ENCODE data around the gene CATSPER4.

DNA sequence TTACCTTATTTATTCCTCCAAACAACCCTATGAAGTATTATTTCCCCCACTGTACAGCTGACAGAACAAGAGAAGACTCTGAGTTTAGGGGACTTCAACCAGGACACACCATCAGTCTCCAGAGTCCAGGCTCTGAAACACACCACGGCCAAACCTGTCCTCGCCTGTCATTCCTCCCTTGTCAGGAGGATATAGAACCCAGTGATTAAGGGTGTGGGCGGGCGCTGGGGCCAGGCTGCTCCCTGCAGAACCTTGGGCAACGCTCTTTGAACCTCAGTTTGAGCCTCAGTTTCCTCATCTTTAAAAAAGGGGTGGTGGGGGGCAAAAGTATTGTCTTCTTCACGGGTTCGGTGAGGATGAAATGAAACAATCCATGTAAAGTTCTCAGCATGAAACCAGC lies 34.2 kb downstream of the CATSPER4 start:
- TF ChIP-seq, protein P1, sequence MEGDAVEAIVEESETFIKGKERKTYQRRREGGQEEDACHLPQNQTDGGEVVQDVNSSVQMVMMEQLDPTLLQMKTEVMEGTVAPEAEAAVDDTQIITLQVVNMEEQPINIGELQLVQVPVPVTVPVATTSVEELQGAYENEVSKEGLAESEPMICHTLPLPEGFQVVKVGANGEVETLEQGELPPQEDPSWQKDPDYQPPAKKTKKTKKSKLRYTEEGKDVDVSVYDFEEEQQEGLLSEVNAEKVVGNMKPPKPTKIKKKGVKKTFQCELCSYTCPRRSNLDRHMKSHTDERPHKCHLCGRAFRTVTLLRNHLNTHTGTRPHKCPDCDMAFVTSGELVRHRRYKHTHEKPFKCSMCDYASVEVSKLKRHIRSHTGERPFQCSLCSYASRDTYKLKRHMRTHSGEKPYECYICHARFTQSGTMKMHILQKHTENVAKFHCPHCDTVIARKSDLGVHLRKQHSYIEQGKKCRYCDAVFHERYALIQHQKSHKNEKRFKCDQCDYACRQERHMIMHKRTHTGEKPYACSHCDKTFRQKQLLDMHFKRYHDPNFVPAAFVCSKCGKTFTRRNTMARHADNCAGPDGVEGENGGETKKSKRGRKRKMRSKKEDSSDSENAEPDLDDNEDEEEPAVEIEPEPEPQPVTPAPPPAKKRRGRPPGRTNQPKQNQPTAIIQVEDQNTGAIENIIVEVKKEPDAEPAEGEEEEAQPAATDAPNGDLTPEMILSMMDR (IDR thresholded peaks at IDR 0.05) = no peak
- TF ChIP-seq POLR2A (IDR thresholded peaks at IDR 0.05) = no peak
- no peak for TF ChIP-seq EP300 (IDR thresholded peaks at IDR 0.05)
- no peak for TF ChIP-seq POLR2AphosphoS5 (IDR thresholded peaks at IDR 0.05)

All from upper lobe of left lung (tissue), 4 donors.